ENCODE data around the gene CYP1B1. TPM values are rescaled to one million over a fixed set of nuclear protein-coding genes. Genes with fewer than 3 reads are reported as not detected.

CYP1B1 gene
- total RNA-seq, 6 experiments from 2014 or later, result 3.8 to 7.1 (median 6.4) TPM

GRCh38 chr2:38073211-38074057 lies 2.5 kb downstream of the CYP1B1 start:
- peak; percentile 30 to 63 (median 59) for DNase-seq
- peaks cover 0 to 30% (median 3%) of the 10 kb centered on the region in 4 donors for H3K4me1 ChIP-seq
- intact Hi-C loops (cut with DNase I), result loop anchor here in 1 of 2 donors (10.0 kb wide), 1 partner anchor 201 kb away; no protein-coding TSS in a partner anchor
- 15% methylated on average over 31 of the region's 32 CpGs for WGBS (ENCODE audit: insufficient coverage, low coverage, low lambda C conversion rate, missing lambda C conversion rate)
- H3K36me3 ChIP-seq, result no peaks in the 10 kb centered on the region
- peak overlapping the region; percentile 62 to 69 (median 68) for H3K4me3 ChIP-seq
- peak in 1 of 4 donors; percentile 3 for ATAC-seq
- TF ChIP-seq POLR2A (IDR thresholded peaks at IDR 0.05) (no peak), CTCF (IDR thresholded peaks at IDR 0.05) (no peak)
- H3K9me3 ChIP-seq, result no peaks in the 10 kb centered on the region
- no peaks in the 10 kb centered on the region for H3K27me3 ChIP-seq
- H3K27ac ChIP-seq, result peak overlapping the region in 1 of 3 donors; percentile 15

- Histone ChIP-seq H3K4me1 (peaks cover 0 to 14% (median 3%) of the 10 kb centered on the region in 4 donors), H3K27me3 (no peaks in the 10 kb centered on the region), H3K27ac (no peak overlapping the region), H3K36me3 (no peaks in the 10 kb centered on the region), H3K4me3 (no peak overlapping the region), H3K9me3 (no peaks in the 10 kb centered on the region)
- intact Hi-C loops (cut with DNase I), result loop anchor here in 1 of 2 donors (10.0 kb wide), 1 partner anchor 204 kb away; no protein-coding TSS in a partner anchor
- 87% methylated on average over 3 of the region's 3 CpGs for WGBS (ENCODE audit: insufficient coverage, low coverage, low lambda C conversion rate, missing lambda C conversion rate)
- TF ChIP-seq CTCF (IDR thresholded peaks at IDR 0.05), result no peak
- TF ChIP-seq POLR2A (IDR thresholded peaks at IDR 0.05), result no peak
- ATAC-seq (no peak), DNase-seq (no peak)
Measured at GRCh38 chr2:38070438-38070837, 5.5 kb downstream of the CYP1B1 start.

- no peak for ATAC-seq
- intact Hi-C loops (cut with DNase I), result no loop called here
- H3K36me3 ChIP-seq, result no peaks in the 10 kb centered on the region
- no peak overlapping the region for H3K27ac ChIP-seq
- no peaks in the 10 kb centered on the region for H3K9me3 ChIP-seq
- TF ChIP-seq CTCF (IDR thresholded peaks at IDR 0.05) (no peak), POLR2A (IDR thresholded peaks at IDR 0.05) (no peak)
- H3K4me1 ChIP-seq, result no peaks in the 10 kb centered on the region
- no peak for DNase-seq
- no peak overlapping the region for H3K4me3 ChIP-seq
- no peaks in the 10 kb centered on the region for H3K27me3 ChIP-seq
- 87% methylated on average over 4 of the region's 4 CpGs for whole genome bisulfite sequencing (ENCODE audit: insufficient coverage, low coverage, low lambda C conversion rate, missing lambda C conversion rate)
Measured at GRCh38 chr2:38068234-38068633, 7.7 kb downstream of the CYP1B1 start.

- intact Hi-C loops (cut with DNase I), result no loop called here
- ATAC-seq (no peak), DNase-seq (no peak)
- no peaks in the 10 kb centered on the region for H3K9me3 ChIP-seq
- H3K36me3 ChIP-seq, result no peaks in the 10 kb centered on the region
- TF ChIP-seq CTCF (IDR thresholded peaks at IDR 0.05) (no peak), POLR2A (IDR thresholded peaks at IDR 0.05) (no peak)
- no peaks in the 10 kb centered on the region for H3K4me1 ChIP-seq
- no peak overlapping the region for H3K4me3 ChIP-seq
- no peaks in the 10 kb centered on the region for H3K27me3 ChIP-seq
- whole genome bisulfite sequencing (ENCODE audit: insufficient coverage, low coverage, low lambda C conversion rate, missing lambda C conversion rate), result 76% methylated on average over 6 of the region's 6 CpGs
- H3K27ac ChIP-seq, result no peak overlapping the region
Measured at GRCh38 chr2:38066421-38067115, 9.4 kb downstream of the CYP1B1 start.
